Spleen (tissue), 11 donors: Measurements from ENCODE around the gene GMEB2. TPM values are rescaled to one million over a fixed set of nuclear protein-coding genes. Genes with fewer than 3 reads are reported as not detected.

ENCODE experiments used
- DNase-seq: peaks from one replicate; pipeline ENCODE4 v3.0.0-alpha.2; 2020
- H3K27ac ChIP-seq, 8 donors: fragments of 200-600 bp; sonication (generic) in 7 of 8; 1 replicate in 4 of 8; 2 replicates in 4 of 8; pipeline versions ENCODE4 v1.5.0 to v1.8.0; 2016 to 2021; ENCODE audit warnings: inconsistent platforms in 4 of 8, mild to moderate bottlenecking in 4 of 8, moderate library complexity in 1 of 8
- H3K27me3 ChIP-seq, 7 donors: fragments of 200-600 bp; sonication (generic) in 6 of 7; replicated peaks in 1 of 7; 1 replicate in 4 of 7; 2 replicates in 3 of 7; pipeline versions ENCODE4 v1.5.0 to v1.8.0; 2016 to 2021; ENCODE audit warnings: inconsistent platforms in 3 of 7, mild to moderate bottlenecking in 1 of 7
- H3K36me3 ChIP-seq, 6 donors: fragments of 200-600 bp; sonication (generic) in 5 of 6; 1 replicate in 4 of 6; 2 replicates in 2 of 6; pipeline versions ENCODE4 v1.5.0 to v1.8.0; 2016 to 2021; ENCODE audit warnings: inconsistent platforms in 2 of 6
- H3K4me1 ChIP-seq, 6 donors: fragments of 200-600 bp; sonication (generic) in 5 of 6; 1 replicate in 3 of 6; 2 replicates in 3 of 6; pipeline versions ENCODE4 v1.5.0 to v1.8.0; 2016 to 2021; ENCODE audit warnings: inconsistent platforms in 3 of 6
- H3K4me3 ChIP-seq, 8 donors: fragments of 200-600 bp; sonication (generic) in 7 of 8; 1 replicate in 4 of 8; 2 replicates in 4 of 8; pipeline versions ENCODE4 v1.5.0 to v1.8.0; 2016 to 2021; ENCODE audit warnings: inconsistent platforms in 4 of 8, mild to moderate bottlenecking in 4 of 8, moderate library complexity in 2 of 8
- H3K9me3 ChIP-seq, 8 donors: fragments of 200-600 bp; sonication (generic) in 7 of 8; 1 replicate in 4 of 8; 2 replicates in 4 of 8; pipeline versions ENCODE4 v1.5.0 to v1.8.0; 2016 to 2021; ENCODE audit warnings: inconsistent platforms in 4 of 8
- CTCF ChIP-seq, 11 experiments: fragments of 200-600 bp in 7 of 11; fragments of 450-650 bp in 4 of 11; sonication (generic) in 4 of 11; IDR thresholded peaks in 8 of 11; conservative IDR thresholded peaks in 3 of 11; 1 replicate in 7 of 11; 2 replicates in 4 of 11; pipeline versions ENCODE4 v1.4.0 to v1.8.0; 2016 to 2021; ENCODE audit warnings: antibody characterized with exemption in 11 of 11, inconsistent platforms in 4 of 11, mild to moderate bottlenecking in 1 of 11
- POLR2A ChIP-seq, 3 donors: fragments of 450-650 bp; IDR thresholded peaks; one replicate each; pipeline ENCODE4 v1.5.1; 2017; ENCODE audit warnings: antibody characterized with exemption in 3 of 3, mild to moderate bottlenecking in 1 of 3
- POLR2AphosphoS5 ChIP-seq, 3 donors: sonication (generic); formaldehyde crosslinking; IDR thresholded peaks; one replicate each; pipeline ENCODE4 v1.5.1; 2017; ENCODE audit warnings: antibody characterized with exemption in 3 of 3
- WGBS, 5 donors: extraction: QIAGEN DNeasy Blood & Tissue Kit in 3 of 5; methylation state at CpG; one replicate each; pipeline versions ENCODE4 v1.1.5 to v1.1.7; 2013 to 2018; 5-methylcytosine and 5-hydroxymethylcytosine counted together
- intact Hi-C: fragments of 100-400 bp; cut with DNase I; formaldehyde crosslinking; loops from one replicate; pipeline ENCODE4 v1.15.0; 2023; ENCODE audit warnings: low total_unique reads
- polyA plus RNA-seq, 3 donors: library from polyadenylated mRNA; stranded (reverse); fragments of 200-250 nt; gene quantifications; one replicate each; pipeline ENCODE4 v1.2.1, GENCODE V29; 2013
- total RNA-seq, 7 donors: library from RNA; depleted of rRNA in 3 of 7; stranded (reverse); fragments of >200 nt in 3 of 7; fragmentation: NEBNext Ultra II Directional in 4 of 7; extraction: Animal tissue kit (Norgen Biotek cat#: 25700) in 4 of 7; gene quantifications; one replicate each; pipeline versions ENCODE4 v1.1.0 to v1.2.1, GENCODE V29; 2016 to 2021
- donor health status: healthy with polysubstance abuse.
- donor health status: DM: no; HTN: no; CAD: no; lungs with moderate emphysema.
- donor health status: DM: no; HTN: no; CAD: no.
- donor health status: Bipolar disorder and iron deficiency.
- donor health status: healthy.
- donor health status: DM: no; HTN: no; CAD: no.
- donor health status: DM: yes; HTN: yes; CAD: no.

Gene GMEB2
- total and polyA plus RNA-seq, 10 donors, result 8.6 to 15.0 (median 12.5) TPM

DNA sequence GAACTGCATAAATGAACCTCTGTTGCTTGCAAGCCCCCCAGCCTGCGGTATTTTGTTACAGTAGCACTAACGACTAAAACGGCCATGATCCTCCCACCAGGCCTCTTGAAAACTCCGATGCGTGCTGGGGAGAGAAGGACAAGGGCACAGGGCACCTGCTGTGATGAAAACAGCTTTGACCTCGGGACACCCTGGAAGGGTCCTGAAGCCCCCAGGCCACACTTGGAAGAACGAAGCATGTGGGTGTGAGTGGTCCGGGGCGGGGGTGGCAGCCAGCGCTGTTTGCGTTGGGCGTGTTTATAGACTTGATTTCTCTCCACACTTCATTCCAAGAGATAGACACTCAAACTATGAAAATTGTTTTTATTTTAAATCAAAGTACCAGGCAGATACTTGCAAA lies 39.6 kb downstream of the GMEB2 start:
- no peak for DNase-seq
- H3K27me3 ChIP-seq, result no peaks in the 10 kb centered on the region
- intact Hi-C loops, result no loop called here
- TF ChIP-seq POLR2AphosphoS5 (IDR thresholded peaks at IDR 0.05) (no peak), POLR2A (IDR thresholded peaks at IDR 0.05) (no peak), CTCF (IDR thresholded peaks at IDR 0.05 in 8 of 11, conservative IDR thresholded peaks at IDR 0.05 in 3 of 11) (no peak)
- peak overlapping the region in 1 of 8 donors; percentile 74 for H3K27ac ChIP-seq
- peaks cover 0 to 31% (median 12%) of the 10 kb centered on the region in 6 donors for H3K4me1 ChIP-seq
- no peaks in the 10 kb centered on the region for H3K9me3 ChIP-seq
- H3K36me3 ChIP-seq, result peaks cover 0 to 57% (median 33%) of the 10 kb centered on the region in 6 donors
- H3K4me3 ChIP-seq, result no peak overlapping the region
- WGBS, 5 donors, result 93 to 95% (median 95%) methylated on average over 12 of the region's 12 CpGs

GRCh38 chr20:63586797-63587196 lies 40.1 kb downstream of the GMEB2 start:
- WGBS, 5 donors, result 88 to 99% (median 91%) methylated on average over 17 of the region's 17 CpGs
- H3K27ac ChIP-seq, result no peak overlapping the region
- TF ChIP-seq CTCF (IDR thresholded peaks at IDR 0.05 in 8 of 11, conservative IDR thresholded peaks at IDR 0.05 in 3 of 11) (no peak), POLR2AphosphoS5 (IDR thresholded peaks at IDR 0.05) (peak in 1 of 3 donors; percentile 44), POLR2A (IDR thresholded peaks at IDR 0.05) (no peak)
- peaks cover 0 to 31% (median 12%) of the 10 kb centered on the region in 6 donors for H3K4me1 ChIP-seq
- no peak for DNase-seq
- intact Hi-C loops, result no loop called here
- no peaks in the 10 kb centered on the region for H3K9me3 ChIP-seq
- H3K36me3 ChIP-seq, result peaks cover 0 to 52% (median 28%) of the 10 kb centered on the region in 6 donors
- no peaks in the 10 kb centered on the region for H3K27me3 ChIP-seq
- no peak overlapping the region for H3K4me3 ChIP-seq

DNA sequence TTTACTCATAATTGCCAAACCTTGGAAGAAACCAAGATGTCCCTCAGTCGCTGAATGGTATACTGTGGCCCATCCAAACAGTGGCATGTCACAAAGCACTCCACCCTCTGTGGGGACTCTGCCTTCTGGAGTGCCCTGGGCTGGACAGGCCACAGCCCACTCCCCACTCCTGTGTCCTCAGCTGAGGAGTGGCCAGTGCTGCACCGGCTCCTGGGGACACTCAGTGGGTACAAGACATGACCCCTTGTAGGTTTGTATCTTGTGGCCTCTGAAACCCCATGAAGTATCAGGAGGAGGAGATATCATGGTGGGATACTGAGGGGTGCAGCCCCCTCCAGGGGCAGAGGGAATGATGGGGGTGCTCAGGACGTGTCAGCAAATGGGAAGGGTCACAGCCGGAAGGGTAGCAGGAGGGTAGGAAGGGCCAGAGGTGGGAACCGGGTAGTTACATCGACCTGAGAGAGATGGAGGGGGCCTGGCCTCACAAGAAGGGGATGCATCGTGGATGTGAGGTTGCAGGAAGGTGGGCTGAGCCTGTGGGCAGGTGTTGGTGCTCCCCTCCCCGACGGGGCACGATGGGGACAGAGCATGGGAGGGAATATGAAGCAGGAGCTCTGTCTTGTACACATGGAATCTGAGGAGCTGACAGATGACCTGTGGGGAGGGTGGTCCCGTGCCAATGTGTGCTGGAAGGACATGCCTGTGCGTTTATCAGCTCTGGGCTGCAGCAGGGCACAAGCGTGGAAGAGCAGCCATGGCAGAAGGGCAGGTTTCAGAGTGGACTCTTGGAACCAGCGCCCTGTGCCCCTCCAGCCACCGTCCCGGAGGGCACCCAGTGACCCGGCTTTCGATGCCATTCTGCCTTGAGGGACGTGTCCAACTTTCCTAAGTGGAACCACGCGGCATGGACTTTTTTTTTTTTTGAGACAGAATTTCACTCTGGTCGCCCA lies 41.0 kb downstream of the GMEB2 start:
- Histone ChIP-seq H3K27me3 (no peaks in the 10 kb centered on the region), H3K4me3 (no peak overlapping the region), H3K9me3 (no peaks in the 10 kb centered on the region), H3K36me3 (peaks cover 0 to 43% (median 20%) of the 10 kb centered on the region in 6 donors), H3K27ac (no peak overlapping the region), H3K4me1 (peaks cover 0 to 32% (median 12%) of the 10 kb centered on the region in 6 donors)
- no peak for DNase-seq
- WGBS, 5 donors, result 82 to 93% (median 88%) methylated on average over 22 of the region's 22 CpGs
- intact Hi-C loops, result no loop called here
- TF ChIP-seq POLR2AphosphoS5 (IDR thresholded peaks at IDR 0.05) (no peak), CTCF (IDR thresholded peaks at IDR 0.05 in 8 of 11, conservative IDR thresholded peaks at IDR 0.05 in 3 of 11) (no peak), POLR2A (IDR thresholded peaks at IDR 0.05) (no peak)
